ENCODE results near the gene FHIT. TPM values are rescaled to one million over a fixed set of nuclear protein-coding genes. Genes with fewer than 3 reads are reported as not detected.

FHIT gene
- total and polyA plus RNA-seq, 11 donors = 4.2 to 26.8 (median 16.5) TPM

DNA sequence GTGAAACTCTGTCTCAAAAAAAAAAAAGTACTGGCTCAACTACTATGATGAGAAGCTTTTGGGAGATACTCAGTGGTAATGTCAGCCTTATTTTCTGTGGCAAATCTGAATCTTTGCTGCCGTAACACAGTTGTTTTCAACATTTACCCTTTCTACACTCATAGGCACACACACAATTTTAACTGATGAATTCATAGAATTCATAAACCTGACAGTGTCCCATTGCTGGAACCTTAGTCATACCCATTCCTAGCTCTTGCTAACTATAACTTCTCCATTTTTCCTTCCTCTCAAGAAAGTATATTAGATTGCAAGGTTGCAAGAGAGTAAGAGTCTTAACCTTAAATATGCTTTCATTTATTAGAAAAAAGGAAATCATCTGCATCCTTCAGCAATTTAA is 496.6 kb downstream of the FHIT start:
- Histone ChIP-seq H3K27me3 (no peaks in the 10 kb centered on the region), H3K4me1 (peaks cover 0 to 6% (median 0%) of the 10 kb centered on the region in 12 donors), H3K36me3 (no peaks in the 10 kb centered on the region), H3K9me3 (peaks cover 0 to 7% (median 0%) of the 10 kb centered on the region in 12 donors), H3K4me3 (no peak overlapping the region), H3K27ac (no peak overlapping the region)
- TF ChIP-seq POLR2A (IDR thresholded peaks at IDR 0.05) = no peak
- TF ChIP-seq, protein P1, sequence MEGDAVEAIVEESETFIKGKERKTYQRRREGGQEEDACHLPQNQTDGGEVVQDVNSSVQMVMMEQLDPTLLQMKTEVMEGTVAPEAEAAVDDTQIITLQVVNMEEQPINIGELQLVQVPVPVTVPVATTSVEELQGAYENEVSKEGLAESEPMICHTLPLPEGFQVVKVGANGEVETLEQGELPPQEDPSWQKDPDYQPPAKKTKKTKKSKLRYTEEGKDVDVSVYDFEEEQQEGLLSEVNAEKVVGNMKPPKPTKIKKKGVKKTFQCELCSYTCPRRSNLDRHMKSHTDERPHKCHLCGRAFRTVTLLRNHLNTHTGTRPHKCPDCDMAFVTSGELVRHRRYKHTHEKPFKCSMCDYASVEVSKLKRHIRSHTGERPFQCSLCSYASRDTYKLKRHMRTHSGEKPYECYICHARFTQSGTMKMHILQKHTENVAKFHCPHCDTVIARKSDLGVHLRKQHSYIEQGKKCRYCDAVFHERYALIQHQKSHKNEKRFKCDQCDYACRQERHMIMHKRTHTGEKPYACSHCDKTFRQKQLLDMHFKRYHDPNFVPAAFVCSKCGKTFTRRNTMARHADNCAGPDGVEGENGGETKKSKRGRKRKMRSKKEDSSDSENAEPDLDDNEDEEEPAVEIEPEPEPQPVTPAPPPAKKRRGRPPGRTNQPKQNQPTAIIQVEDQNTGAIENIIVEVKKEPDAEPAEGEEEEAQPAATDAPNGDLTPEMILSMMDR (IDR thresholded peaks at IDR 0.05) = no peak
- intact Hi-C loops (cut with DNase I) = no loop called here
- no peak for DNase-seq
- ATAC-seq = no peak
- 83 to 97% (median 96%) methylated on average over 1 of the region's 1 CpG for WGBS, 4 donors

DNA sequence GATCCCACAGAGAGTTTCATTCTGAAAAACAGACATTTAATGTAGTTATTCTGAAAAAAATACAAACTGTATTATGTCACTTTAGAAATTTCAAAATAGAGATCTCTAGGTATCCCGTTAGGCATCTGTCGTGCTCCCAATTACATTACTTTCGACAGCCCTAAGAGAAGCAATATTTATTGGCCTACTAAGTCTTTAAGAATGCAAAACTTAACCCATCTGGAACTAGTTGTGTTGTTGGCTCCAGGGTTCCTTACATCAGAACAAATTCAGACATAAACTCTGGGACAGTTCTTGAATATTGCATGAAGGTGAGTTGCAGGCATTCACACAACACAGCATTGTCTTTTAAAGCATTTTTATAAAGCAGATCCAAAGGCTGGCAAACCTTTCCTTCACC is 498.4 kb downstream of the FHIT start:
- intact Hi-C loops (cut with DNase I) = no loop called here
- H3K4me3 ChIP-seq = no peak overlapping the region
- H3K27ac ChIP-seq = no peak overlapping the region
- no peaks in the 10 kb centered on the region for H3K36me3 ChIP-seq
- WGBS, 4 donors = 87 to 94% (median 91%) methylated on average over 3 of the region's 3 CpGs
- H3K27me3 ChIP-seq = no peaks in the 10 kb centered on the region
- DNase-seq (no peak), ATAC-seq (no peak)
- peaks cover 0 to 7% (median 0%) of the 10 kb centered on the region in 12 donors for H3K9me3 ChIP-seq
- TF ChIP-seq, protein P1 (IDR thresholded peaks at IDR 0.05) = no peak
- no peak for TF ChIP-seq POLR2A (IDR thresholded peaks at IDR 0.05)
- H3K4me1 ChIP-seq = peaks cover 0 to 4% (median 0%) of the 10 kb centered on the region in 12 donors

- Histone ChIP-seq H3K4me3 (no peak overlapping the region), H3K27ac (no peak overlapping the region), H3K27me3 (no peaks in the 10 kb centered on the region), H3K9me3 (peaks cover 0 to 7% (median 0%) of the 10 kb centered on the region in 12 donors), H3K36me3 (no peaks in the 10 kb centered on the region), H3K4me1 (peaks cover 0 to 12% (median 3%) of the 10 kb centered on the region in 12 donors)
- no peak for DNase-seq
- WGBS, 4 donors = 70 to 80% (median 77%) methylated on average over 3 of the region's 3 CpGs
- no peak for ATAC-seq
- intact Hi-C loops (cut with DNase I) = no loop called here
- TF ChIP-seq, protein P1 (IDR thresholded peaks at IDR 0.05) = no peak
- TF ChIP-seq POLR2A (IDR thresholded peaks at IDR 0.05) = no peak
Measured at GRCh38 chr3:60746695-60747416, 504.4 kb downstream of the FHIT start.

DNA sequence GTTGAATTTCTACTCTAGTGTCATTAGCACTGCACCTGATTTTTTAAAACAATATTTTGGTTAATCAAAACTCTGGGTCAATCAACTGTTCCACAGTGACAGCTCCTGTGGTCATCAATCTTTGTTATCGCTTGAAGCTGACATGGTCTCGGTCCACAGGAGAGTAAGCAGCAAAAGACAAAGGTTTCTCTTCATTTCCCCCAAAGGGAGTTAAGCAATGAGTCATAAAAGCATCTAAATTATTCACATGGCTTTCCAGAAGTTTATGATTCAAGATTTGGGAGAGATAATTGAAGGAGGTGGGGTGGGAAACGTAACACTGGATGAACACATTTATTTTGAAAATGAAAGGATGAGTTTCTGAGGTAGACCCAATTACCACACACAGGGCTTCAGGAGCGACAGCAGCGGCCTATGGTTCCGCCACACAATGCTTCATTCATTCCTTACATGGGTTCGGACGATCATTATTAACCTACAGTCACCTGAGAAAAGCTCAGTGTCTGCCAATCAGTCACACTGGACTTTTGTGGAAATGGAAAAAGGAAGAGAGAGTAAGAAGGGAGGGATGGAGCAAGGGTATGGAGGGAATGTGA is 505.1 kb downstream of the FHIT start:
- no peak for ATAC-seq
- Histone ChIP-seq H3K4me3 (no peak overlapping the region), H3K27me3 (no peaks in the 10 kb centered on the region), H3K4me1 (peaks cover 0 to 12% (median 3%) of the 10 kb centered on the region in 12 donors), H3K36me3 (no peaks in the 10 kb centered on the region), H3K9me3 (peaks cover 0 to 7% (median 0%) of the 10 kb centered on the region in 12 donors), H3K27ac (no peak overlapping the region)
- WGBS, 4 donors = 94 to 97% (median 94%) methylated on average over 8 of the region's 8 CpGs
- intact Hi-C loops (cut with DNase I) = no loop called here
- TF ChIP-seq, protein P1 (IDR thresholded peaks at IDR 0.05) = no peak
- TF ChIP-seq POLR2A (IDR thresholded peaks at IDR 0.05) = no peak
- DNase-seq = no peak
